Retina (tissue), 1 donor: ENCODE data around the gene SMCO3.
A peak's percentile ranks its signal among the peaks of the same experiment; 100 is the strongest.

Experiments used
- DNase-seq: peaks from one replicate; pipeline ENCODE4 v3.0.0-alpha.2; 2016

Gene SMCO3

GRCh38 chr12:14814014-14814413, at the start of gene SMCO3:
Gene SMCO3 (minus strand): TSS chr12:14814182. CDS start chr12:14806680, 7,502 bp downstream.
- DNase-seq: no peak

GRCh38 chr12:14860490-14860889, 46.5 kb upstream of the SMCO3 start:
- no peak for DNase-seq

- no peak for DNase-seq
Measured at GRCh38 chr12:14858513-14858912, 44.5 kb upstream of the SMCO3 start.

- no peak for DNase-seq
Measured at GRCh38 chr12:14854586-14855183, 40.7 kb upstream of the SMCO3 start.

- no peak for DNase-seq
Measured at GRCh38 chr12:14853961-14854360, 40.0 kb upstream of the SMCO3 start.

- no peak for DNase-seq
Measured at GRCh38 chr12:14852880-14853279, 38.9 kb upstream of the SMCO3 start.

GRCh38 chr12:14850929-14851663, 37.1 kb upstream of the SMCO3 start:
- DNase-seq: no peak

GRCh38 chr12:14849661-14850060, 35.7 kb upstream of the SMCO3 start:
- no peak for DNase-seq

- DNase-seq: no peak
Measured at GRCh38 chr12:14846876-14847580, 33.0 kb upstream of the SMCO3 start.

GRCh38 chr12:14846042-14846587, 32.1 kb upstream of the SMCO3 start:
- DNase-seq: no peak

- peak; percentile 49 for DNase-seq
Measured at GRCh38 chr12:14845350-14845750, 31.4 kb upstream of the SMCO3 start.

GRCh38 chr12:14844401-14844800, 30.4 kb upstream of the SMCO3 start:
- no peak for DNase-seq

- no peak for DNase-seq
Measured at GRCh38 chr12:14843425-14843887, 29.5 kb upstream of the SMCO3 start, which contains the start of gene ART4. Gene ART4 (minus strand): TSS chr12:14843526. CDS start chr12:14843113, 413 bp downstream.

- DNase-seq: no peak
Measured at GRCh38 chr12:14842315-14842714, 28.3 kb upstream of the SMCO3 start.

GRCh38 chr12:14841761-14842160, 27.8 kb upstream of the SMCO3 start:
- no peak for DNase-seq

GRCh38 chr12:14840616-14841015, 26.6 kb upstream of the SMCO3 start:
- DNase-seq: no peak

GRCh38 chr12:14839262-14839661, 25.3 kb upstream of the SMCO3 start:
- DNase-seq: no peak

GRCh38 chr12:14836336-14837210, 22.6 kb upstream of the SMCO3 start:
- no peak for DNase-seq

GRCh38 chr12:14834509-14834908, 20.5 kb upstream of the SMCO3 start:
- DNase-seq: no peak

GRCh38 chr12:14833952-14834351, 20.0 kb upstream of the SMCO3 start:
- no peak for DNase-seq

GRCh38 chr12:14833336-14833735, 19.4 kb upstream of the SMCO3 start:
- no peak for DNase-seq

- no peak for DNase-seq
Measured at GRCh38 chr12:14828892-14829291, 14.9 kb upstream of the SMCO3 start.
